ENCODE results near the gene FAM13A.
A peak's percentile ranks its signal among the peaks of the same experiment; 100 is the strongest.
"Not testable (repeated sequence)": the region's sequence is repeated elsewhere in the genome, so short reads cannot be mapped to it uniquely, and the experiment has no call there.

FAM13A gene

DNA sequence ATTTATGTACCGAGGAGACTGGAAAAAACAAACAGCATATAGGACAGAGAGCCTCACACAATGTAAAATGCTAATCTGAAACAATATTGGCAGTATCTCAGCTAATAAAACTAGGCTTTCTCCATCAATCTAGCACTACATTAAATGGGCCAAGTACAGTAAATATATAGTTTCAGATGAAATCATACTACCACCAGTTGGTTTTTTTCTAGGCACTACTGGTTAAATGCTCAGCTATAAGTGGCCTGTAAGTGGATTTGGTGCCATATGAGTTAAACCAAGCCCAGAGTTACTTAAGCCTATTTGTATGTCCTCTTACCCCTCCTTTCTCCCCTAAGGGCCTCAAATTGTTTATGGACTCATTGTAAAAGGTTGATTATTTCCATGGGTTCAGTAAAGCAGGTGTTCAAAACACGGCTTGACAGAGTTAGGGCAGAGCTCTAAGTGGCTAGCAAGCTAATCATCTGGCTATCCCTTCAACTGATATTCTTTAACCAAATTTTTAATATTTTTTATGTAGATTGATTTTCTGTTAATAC lies 57.5 kb downstream of the FAM13A start:
- DNase-seq (ENCODE audit: low spot score) = no peak

DNA sequence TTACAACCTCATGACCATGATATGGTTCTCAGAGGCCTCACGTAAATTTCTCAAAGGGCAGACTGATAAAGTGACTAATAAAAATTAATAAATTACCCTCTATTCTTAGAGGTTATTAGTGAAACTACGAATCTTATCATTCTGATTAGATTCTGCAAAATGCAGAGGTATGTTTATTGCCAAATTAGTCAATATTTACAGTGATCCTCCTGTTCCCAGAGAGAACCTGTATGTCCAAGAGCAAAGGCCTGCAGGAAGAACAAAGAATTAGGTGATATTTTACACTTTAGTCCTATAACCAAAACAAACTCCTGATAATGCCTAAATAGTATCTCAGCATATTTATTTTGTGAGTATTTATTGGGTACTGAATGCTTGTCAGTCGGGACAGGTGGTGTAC lies 58.1 kb downstream of the FAM13A start:
- no peak for DNase-seq (ENCODE audit: low spot score)

DNA sequence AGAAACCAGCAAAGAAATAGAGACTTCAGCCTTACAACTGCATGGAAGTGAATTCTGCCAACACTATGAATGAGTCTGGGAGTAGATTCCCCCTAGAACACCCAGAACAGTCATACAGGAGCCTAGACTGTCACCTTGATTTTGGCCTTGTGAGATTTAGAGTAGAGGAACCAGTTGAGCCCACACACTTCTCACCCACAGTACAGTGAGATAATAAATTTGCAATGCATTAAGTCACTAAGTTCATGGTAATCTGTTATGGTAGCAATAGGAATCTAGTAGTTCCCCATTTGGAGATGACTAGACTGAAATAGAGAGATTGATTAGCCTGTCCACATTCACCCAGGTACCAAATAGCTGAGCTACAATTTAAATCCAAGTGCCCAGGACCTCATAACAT lies 59.0 kb downstream of the FAM13A start:
- DNase-seq (ENCODE audit: low spot score) = no peak

DNA sequence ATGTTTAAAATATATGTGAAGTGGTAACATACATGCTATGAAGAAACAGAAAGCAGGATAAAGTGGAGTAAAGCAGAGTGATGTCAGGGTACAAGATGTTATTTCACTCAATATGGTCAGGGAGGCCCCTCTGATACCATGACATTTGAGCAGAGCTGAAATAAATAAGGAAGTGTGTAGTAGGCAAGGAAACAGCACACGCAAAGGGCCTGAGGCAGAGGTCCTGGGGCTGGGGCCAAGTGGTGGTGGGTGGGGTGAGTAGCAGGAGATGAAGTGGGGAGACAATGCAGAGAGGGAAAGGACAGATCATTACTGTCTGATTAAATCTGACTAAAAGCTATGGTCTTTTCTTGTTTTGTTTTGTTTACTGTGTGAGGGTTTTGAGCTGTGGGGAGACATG lies 61.1 kb downstream of the FAM13A start:
- DNase-seq (ENCODE audit: low spot score) = no peak

DNA sequence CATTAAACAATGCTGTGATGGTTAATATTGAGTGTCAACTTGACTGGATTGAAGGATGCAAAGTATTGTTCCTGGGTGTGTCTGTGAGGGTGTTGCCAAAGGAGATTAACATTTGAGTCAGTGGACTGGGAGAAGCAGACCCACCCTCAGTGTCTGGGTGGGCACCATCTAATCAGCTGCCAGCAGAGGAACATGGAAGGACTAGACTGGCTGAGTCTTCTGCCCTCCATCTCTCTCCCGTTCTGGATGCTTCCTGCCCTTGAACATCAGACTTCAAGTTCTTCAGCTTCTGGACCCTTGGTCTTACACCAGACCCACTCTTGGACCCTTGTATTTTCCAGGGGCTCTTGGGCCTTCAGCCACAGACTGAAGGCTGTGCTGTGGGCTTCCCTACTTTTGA lies 61.7 kb downstream of the FAM13A start:
- DNase-seq (ENCODE audit: low spot score) = not testable (repeated sequence)

DNA sequence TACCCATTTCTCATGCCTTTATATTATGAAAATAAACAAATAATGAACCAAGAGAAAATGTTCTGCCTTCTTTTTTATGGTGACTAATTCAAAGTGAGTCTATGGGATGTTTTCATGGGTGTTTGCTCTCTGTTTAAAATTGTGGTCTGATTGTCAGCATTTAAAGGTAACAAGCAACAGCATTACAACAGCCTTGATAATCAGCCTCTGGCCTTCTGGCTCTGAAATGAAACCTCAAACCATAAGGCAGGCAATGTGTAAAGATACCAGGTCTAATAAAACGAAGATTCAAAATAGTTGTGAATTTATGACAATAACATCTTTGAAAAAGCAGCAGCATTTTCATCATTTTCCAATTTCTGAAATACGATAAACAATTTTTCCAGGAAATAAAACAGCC lies 63.7 kb downstream of the FAM13A start:
- DNase-seq (ENCODE audit: low spot score) = no peak

DNA sequence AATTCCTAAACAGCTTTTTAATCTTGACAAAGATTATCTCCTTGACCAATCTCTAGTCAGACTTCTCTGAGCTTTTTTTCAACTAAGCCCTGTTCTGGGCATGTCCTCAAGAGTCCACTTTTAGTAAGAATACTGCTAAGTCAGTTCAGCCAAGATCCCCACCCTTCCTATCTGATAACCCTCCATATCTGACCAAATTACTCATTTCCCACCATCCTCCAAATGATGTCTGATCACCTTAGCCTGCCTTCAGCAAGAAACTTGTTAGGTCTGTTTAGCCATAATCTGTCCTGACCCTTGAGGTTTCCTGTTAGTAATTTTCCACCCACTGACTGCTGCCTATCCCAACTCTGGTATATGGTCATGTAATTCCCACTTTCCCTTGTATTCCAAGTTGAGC lies 65.2 kb downstream of the FAM13A start:
- no peak for DNase-seq (ENCODE audit: low spot score)

DNA sequence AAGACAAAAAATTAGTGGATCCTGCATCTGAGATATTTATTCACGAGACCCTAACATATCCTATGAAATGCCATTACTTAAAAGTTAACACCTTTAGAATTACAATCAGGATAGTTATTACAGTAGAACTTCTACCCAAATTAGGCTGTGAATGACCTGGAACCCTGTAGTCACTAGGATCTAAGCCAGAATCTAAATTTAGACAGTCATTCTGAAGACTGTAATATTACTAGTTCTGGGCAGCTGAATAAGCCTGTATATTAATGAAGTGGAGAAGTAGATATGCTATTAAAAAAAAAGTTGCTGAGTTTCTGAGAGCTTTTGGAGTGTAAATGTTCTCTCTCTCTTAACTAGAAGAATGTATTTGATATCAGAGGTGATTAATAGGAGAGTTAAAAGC lies 67.0 kb downstream of the FAM13A start:
- no peak for DNase-seq (ENCODE audit: low spot score)

DNA sequence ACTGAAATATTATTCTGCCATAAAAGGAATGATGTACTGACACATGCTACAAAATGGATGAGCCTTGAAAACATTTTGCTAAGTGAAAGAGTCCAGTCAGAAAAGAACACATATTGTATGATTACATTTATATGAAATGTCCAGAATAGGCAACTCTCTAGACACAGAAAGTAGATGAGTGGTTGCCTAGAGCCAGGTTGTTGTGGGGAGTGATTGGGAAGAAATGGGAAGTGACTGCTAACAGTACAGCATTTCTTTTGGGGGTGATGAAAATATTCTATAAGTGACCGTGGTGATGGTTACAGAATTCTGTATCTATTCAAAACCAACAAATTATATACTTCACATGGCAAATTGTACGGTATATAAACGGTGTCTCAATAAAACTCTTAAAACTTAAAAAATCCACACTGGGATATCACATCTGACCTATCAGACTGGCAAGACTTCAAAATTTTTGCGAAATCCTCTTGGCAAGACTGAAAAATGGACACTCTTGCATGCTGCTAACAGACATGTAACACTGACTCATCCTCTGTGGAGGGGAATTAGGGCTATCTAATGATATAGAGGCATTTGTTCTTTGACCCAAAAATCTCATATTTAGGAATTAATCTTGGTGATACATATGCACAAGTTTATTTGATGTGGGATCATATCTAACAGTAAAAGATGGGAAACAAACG lies 71.8 kb downstream of the FAM13A start:
- no peak for DNase-seq (ENCODE audit: low spot score)

DNA sequence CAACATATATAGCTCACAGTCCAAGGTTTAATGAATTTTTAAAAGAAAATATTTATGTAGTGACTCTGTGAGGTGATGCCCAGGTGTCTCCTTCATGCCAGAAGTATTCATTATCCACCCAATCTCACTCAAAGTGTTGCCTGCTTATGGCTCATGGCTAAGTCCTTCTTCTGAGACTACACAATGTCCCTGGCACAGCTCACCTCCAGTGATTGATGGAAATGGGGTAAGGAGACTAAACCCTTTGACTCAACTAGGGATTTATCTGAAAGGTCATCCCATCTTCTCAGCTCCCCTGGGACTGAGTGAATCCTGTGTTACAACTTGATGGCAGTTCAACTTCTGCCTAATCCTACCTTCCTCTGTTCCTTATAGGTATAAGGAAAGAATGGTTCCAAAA lies 74.2 kb downstream of the FAM13A start:
- no peak for DNase-seq (ENCODE audit: low spot score)

DNA sequence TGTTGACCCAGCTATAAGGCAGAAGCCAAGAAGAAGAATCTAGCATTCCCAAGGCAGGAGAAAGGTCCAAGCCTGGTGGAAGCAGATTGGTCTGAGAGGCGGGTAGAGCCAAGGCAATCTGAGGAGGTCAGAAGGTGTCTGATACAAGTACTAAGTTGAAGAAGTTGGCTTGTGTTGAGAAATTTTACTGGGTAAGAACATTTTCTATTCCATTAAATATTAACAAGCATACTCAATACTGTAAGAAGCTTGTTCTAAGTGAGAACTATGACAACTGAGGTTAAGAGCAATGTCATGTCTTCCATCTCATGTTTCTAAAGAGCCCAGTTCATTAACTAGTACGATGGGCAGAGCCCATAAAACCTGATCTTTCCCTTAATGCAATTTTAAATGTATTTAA lies 75.0 kb downstream of the FAM13A start:
- DNase-seq (ENCODE audit: low spot score) = no peak

DNA sequence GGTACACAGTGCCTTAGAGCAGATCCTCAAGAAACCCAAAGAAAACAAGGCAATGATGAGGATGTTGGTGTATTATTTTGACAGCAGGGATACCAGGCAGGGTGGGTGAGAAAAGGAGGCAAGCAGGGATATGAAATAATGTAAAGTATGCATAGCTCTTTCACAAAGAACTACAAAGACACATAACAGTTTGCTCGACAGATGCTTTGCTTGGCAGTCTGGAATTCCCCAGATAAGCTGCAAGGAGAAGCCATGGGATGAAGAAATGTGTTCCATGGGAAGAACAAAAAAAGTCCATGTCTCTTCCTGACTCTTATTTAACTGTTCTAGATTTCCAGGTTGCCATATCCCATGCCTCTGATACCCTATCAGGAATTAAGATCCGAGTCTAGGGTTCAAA lies 75.4 kb downstream of the FAM13A start:
- DNase-seq (ENCODE audit: low spot score) = no peak

DNA sequence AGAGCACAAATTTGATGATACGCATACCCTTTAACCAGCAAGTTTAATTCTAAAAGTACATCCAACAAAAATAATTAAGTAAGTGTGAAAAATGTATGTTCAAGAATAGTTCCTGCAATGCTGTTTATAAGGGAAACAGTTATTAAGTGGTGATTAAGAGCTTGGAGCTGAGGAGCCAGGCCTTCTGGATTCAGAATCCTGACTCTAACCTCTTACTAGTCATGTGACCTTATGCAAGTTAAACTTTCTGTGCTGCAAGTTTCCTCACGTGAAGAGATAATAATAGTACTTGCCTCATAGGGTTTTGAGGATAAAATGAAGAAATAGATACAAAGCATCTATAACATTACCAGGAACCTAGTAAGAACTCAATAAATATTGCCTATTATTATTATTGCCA lies 77.7 kb downstream of the FAM13A start:
- no peak for DNase-seq (ENCODE audit: low spot score)

DNA sequence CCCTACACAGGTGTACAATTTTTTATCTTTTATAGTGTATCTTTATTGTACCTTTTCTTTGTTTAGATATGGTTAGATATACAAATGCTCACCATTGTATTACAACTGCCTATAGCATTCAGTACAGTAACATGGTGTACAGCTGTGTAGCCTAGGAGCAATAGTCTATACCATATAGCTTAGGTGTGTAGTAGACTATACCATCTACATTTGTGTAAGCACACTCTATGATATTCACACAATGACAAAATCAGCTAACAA lies 80.3 kb downstream of the FAM13A start:
- no peak for DNase-seq (ENCODE audit: low spot score)

DNA sequence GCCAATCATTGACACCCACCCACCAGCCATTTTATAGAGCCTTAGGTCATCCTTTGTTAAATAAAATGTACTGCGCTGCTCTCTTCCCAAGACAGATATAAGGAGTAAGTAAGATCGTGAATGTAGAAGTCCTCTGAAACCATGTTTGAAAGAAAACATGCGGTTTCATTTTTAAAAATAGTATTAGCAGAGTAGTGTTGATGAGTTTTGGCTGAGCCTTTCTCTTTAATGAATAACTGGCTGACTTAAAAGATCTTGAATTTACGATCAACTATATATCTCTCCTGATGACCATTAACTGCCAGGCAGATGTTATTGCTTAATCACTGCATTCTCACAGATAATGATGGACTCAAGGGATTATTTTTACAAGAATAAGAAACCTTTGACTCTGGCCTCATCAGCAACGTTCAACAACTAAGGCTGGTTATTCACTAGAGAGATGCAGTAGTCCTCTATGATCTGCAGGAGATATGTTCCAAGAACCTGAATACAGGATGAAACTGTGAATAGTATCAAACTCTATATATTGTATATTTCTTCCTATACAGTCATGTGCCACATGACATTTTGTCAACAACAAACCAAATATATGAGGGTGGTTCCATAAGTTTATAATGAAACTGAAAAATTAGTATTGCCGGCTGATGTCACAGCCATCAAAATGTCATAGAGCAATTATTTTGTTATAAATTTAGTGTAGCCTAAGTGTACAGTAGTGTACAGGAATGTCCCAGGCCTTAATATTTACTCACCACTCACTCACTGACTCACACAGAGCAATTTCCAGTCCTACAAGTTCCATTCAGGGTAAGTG lies 80.8 kb downstream of the FAM13A start:
- no peak for DNase-seq (ENCODE audit: low spot score)

DNA sequence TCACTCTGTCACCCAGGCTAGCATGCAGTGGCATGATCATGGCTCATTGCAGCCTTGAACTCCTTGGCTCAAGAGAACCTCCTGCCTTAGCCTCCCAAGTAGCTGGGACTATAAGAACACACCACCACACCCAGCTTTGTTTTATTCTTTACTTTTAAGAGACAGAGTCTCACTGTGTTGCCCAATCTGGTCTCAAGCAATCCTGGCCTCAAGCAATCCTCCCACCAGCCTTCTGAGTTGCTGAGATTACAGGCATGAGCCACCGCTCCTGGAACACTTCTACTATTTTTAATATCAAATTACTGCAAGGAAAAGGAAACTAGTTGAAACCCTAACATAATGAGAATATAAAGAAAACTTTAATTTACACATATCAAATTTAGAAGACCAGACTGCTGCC lies 85.4 kb downstream of the FAM13A start:
- no peak for DNase-seq (ENCODE audit: low spot score)

DNA sequence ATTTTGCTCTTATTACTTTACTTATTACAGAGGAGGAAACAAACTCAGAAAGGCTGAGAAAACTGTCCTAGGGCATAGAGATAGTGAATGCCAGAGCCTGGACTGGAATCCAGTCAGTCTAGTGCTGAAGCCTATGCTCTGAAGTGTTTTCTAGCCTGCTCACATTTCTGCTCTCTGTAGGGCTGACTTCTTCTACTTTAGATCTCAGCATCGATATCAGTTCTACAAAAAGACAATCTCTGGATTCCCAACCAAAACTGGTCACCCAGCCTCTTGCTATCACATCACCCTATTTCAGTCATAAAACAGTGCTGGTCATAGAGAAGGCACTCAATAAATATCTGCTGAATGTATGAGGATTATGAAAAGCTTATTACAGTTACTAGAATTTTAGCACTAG lies 87.2 kb downstream of the FAM13A start:
- DNase-seq (ENCODE audit: low spot score) = no peak

DNA sequence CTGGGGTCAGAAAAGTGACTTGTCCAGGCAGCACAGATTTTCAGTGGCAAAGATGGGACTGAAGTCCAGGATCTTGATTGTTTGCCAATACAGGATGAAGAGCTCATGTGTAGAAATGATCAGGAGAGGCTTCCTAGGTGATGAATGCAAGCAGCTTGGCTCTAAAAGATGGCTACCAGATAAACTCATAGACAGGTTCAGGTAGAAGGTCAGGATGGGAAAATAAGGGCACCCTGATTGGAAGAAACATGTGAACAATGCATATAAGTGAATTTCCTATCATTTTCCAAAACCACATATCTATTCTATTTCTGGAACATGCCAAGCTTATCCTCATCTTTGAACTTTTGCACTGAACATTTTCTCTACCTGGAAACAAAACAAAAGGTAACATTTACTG lies 87.7 kb downstream of the FAM13A start:
- no peak for DNase-seq (ENCODE audit: low spot score)

DNA sequence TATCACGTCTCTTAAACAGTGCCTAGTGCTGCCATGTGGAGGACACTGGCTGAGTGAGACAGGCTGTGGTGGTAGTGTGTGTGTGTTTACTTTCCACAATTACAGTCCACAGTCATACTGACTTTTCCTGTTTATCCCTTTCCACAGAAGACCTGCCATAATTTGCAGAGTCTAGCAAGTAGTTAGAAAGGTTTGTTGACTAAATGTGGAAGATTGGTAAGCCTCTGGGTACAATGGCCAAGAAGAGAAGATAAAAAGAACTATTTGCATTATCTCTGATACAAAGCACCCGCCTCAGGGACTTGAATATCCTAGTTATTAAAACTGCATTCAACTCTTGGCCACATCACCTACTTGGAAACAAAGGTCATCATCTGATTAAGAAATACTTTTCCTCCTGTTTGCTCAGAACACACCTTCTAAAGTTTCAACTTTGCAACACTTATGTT lies 89.1 kb downstream of the FAM13A start:
- no peak for DNase-seq (ENCODE audit: low spot score)

DNA sequence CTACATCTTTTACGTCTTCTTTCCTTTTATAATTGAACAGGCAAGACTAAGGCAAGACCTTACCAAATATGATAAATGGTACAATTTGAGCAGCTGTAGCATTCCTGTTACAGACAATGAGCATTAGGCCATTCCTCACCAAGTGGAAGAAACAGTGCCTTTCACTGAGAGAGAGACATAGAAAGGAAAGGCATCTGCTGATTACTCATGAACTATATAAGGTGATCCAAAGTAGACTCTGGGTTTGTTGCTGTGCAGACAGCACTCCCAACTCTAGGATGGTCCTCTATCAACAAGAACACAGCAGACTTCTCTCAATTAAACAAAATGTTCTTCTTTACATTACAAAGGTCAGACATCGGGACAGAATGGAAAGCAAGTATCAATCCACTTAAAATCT lies 91.9 kb downstream of the FAM13A start:
- DNase-seq (ENCODE audit: low spot score) = no peak

DNA sequence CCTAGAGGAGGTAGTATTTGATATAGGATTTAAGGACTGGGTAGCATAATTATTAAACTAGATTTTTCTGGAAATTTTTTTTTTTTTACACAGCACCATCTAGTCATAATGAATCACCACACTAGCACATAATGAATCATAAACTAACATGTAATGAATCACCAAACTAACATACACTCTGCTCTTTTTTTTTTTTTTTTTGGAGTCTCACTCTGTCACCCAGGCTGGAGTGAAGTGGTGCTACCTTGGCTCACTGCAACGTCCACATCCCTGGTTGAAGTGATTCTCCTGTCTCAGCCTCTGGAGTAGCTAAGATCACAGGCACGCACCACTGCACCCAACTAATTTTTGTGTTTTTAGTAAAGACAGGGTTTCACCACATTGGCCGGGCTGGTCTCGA lies 92.5 kb downstream of the FAM13A start:
- DNase-seq (ENCODE audit: low spot score) = no peak

DNA sequence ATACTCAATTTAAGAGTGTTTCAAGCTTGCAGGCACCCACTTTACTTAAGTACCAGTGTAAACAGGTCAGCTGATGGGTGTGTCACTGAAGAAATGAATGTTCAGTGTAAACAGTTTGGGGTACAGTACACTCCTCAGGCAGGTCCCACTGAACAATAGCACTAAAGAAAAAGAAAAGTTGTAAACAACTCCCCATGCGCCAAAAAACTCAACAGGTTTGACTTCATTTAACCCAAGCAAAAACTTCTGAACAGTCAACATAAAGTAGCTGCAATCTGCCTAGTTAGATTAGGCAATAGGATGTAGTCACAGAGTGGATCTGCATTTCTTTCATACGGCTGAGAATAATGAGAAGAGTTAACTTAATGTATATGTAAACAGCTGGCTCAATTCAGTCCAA lies 93.2 kb downstream of the FAM13A start:
- peak; percentile 1 for DNase-seq (ENCODE audit: low spot score)

DNA sequence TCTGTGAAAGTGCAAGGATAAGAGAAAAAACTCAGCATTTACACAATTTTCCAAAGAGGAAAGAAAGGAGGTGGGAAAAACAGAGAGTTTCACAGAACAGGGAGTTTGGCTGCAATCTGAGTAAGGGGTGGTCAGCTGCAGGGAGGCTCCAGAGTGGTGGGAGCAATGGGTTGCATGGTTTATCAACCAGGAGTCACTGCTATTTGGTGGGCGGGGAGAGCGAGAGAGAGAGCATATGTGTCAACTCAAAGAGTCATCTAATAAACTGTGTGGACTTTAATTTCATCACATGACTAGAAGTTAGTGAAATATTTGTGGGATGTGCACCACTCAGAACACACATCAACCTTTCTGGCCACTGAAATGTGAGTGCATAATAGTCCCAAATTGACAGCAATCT lies 94.6 kb downstream of the FAM13A start:
- no peak for DNase-seq (ENCODE audit: low spot score)

DNA sequence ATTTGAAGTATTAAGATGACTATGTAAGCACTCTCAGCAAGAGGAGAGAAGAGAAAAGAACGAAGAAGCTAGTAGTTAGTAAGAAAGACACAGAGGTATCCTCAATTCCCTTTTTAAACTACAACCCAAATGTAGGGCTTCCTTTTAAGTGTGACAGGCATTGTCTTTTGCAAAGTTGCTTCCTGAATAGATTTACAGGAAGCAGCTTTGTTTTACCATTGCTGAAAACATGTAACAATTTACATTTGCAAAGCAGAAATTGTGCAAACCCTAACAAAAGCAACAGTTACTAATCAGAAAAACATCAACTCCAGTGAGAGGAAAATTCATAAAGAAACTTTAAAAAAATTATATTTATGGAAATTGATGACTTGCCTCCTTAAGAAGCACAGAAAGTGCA lies 96.4 kb downstream of the FAM13A start:
- no peak for DNase-seq (ENCODE audit: low spot score)
